ENCODE data around the gene CD48.

DNA sequence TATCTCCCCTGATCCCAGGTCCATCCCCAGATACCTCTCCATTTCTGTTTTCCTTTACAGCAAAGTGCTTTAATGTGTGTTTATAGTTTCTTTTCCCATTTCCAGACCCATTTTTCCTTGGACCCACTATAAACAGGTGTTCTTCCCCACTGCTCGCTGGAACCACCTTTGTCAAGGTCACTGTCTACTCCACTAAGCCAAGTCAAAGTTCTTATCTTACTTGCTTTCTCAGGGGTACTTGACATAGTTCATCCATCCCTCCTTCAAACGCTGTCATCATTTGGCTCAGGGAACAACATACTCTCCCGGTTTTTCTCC, 73.1 kb downstream of the CD48 start:
- TF ChIP-seq, protein P1, sequence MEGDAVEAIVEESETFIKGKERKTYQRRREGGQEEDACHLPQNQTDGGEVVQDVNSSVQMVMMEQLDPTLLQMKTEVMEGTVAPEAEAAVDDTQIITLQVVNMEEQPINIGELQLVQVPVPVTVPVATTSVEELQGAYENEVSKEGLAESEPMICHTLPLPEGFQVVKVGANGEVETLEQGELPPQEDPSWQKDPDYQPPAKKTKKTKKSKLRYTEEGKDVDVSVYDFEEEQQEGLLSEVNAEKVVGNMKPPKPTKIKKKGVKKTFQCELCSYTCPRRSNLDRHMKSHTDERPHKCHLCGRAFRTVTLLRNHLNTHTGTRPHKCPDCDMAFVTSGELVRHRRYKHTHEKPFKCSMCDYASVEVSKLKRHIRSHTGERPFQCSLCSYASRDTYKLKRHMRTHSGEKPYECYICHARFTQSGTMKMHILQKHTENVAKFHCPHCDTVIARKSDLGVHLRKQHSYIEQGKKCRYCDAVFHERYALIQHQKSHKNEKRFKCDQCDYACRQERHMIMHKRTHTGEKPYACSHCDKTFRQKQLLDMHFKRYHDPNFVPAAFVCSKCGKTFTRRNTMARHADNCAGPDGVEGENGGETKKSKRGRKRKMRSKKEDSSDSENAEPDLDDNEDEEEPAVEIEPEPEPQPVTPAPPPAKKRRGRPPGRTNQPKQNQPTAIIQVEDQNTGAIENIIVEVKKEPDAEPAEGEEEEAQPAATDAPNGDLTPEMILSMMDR (optimal IDR thresholded peaks at IDR 0.05 in 1 of 3, IDR thresholded peaks at IDR 0.05 in 1 of 3, conservative IDR thresholded peaks at IDR 0.05 in 1 of 3; ENCODE audit: extremely low read depth in 1 of 3, insufficient read depth in 2 of 3, low read length in 3 of 3) = no peak
- no peak for TF ChIP-seq EZH2 (IDR thresholded peaks at IDR 0.05; ENCODE audit: low read length)

Measured in keratinocyte (primary cell).